IMR-90 (cell line): Measurements from ENCODE around the gene ZNF19. TPM values are rescaled to one million over a fixed set of nuclear protein-coding genes. Genes with fewer than 3 reads are reported as not detected.

Experiments
- ATAC-seq: fragments of 200-7000 bp; cut with Tn5 transposase; 2 replicates; pipeline ENCODE4 v1.9.1; 2020; ENCODE audit warnings: low read depth, mild to moderate bottlenecking, moderate library complexity
- BruUV-seq: library from RNA; stranded (reverse); fragments of 400-500 nt; replicated peaks from 2 replicates; lab custom pipeline; 2021; lab: Mats Ljungman, UMichigan
- CTCF ChIA-PET: fragments of 300-600 bp; formaldehyde crosslinking; extraction: SDS; loops from one replicate; lab custom pipeline; 2021; ENCODE audit warnings: antibody characterized with exemption; lab: Yijun Ruan, JAX
- POLR2A ChIA-PET: fragments of 300-600 bp; sonication (Branson Sonifier 250); formaldehyde crosslinking; loops from one replicate; lab custom pipeline; 2022; ENCODE audit warnings: antibody characterized with exemption; ENCODE audit not compliant: unreplicated experiment; lab: Charles Lee
- DNase-seq: peaks from one replicate; pipeline ENCODE4 v3.0.0; 2013
- H2AFZ ChIP-seq: replicated peaks from 2 replicates; pipeline ENCODE3; 2013; ENCODE audit warnings: low read length, mild to moderate bottlenecking; ENCODE audit not compliant: poor library complexity
- H2AK5ac ChIP-seq: 2 replicates; pipeline ENCODE4 v1.6.1; 2013; ENCODE audit warnings: low read depth, low read length, inconsistent platforms
- H2AK9ac ChIP-seq: replicated peaks from 2 replicates; pipeline ENCODE3; 2013; ENCODE audit warnings: mild to moderate bottlenecking, low read depth, low read length, moderate library complexity; ENCODE audit not compliant: poor library complexity
- H2BK120ac ChIP-seq: 2 replicates; pipeline ENCODE4 v1.6.1; 2013; ENCODE audit warnings: low read depth, low read length, inconsistent platforms
- H2BK15ac ChIP-seq: 3 replicates; pipeline ENCODE4 v1.6.1; 2013; ENCODE audit warnings: low read depth, low read length, inconsistent platforms
- H2BK20ac ChIP-seq: 2 replicates; pipeline ENCODE4 v1.6.1; 2013; ENCODE audit warnings: low read depth, mild to moderate bottlenecking, inconsistent platforms, low read length, moderate library complexity
- H2BK5ac ChIP-seq: 2 replicates; pipeline ENCODE4 v1.6.1; 2013; ENCODE audit warnings: mild to moderate bottlenecking, low read depth, low read length, inconsistent platforms; ENCODE audit not compliant: poor library complexity, severe bottlenecking
- H3K14ac ChIP-seq: replicated peaks from 2 replicates; pipeline ENCODE4 v1.6.1; 2013; ENCODE audit warnings: low read depth, low read length, inconsistent platforms
- H3K18ac ChIP-seq: 2 replicates; pipeline ENCODE4 v1.6.1; 2013; ENCODE audit warnings: low read depth, low read length, control low read depth
- H3K23ac ChIP-seq: 2 replicates; pipeline ENCODE4 v1.6.1; 2013; ENCODE audit warnings: low read depth, low read length, inconsistent platforms
- H3K27ac ChIP-seq: 2 replicates; pipeline ENCODE4 v1.5.1; 2013; ENCODE audit warnings: mild to moderate bottlenecking, control low read depth, low read length; ENCODE audit not compliant: insufficient read depth
- H3K27me3 ChIP-seq: 2 replicates; pipeline ENCODE4 v1.6.1; 2013; ENCODE audit warnings: low read length; ENCODE audit not compliant: control insufficient read depth, insufficient read depth
- H3K36me3 ChIP-seq: 2 replicates; pipeline ENCODE4 v1.6.1; 2013; ENCODE audit warnings: low read length, mixed read lengths; ENCODE audit not compliant: control insufficient read depth, insufficient read depth
- H3K4ac ChIP-seq: 2 replicates; pipeline ENCODE4 v1.6.1; 2013; ENCODE audit warnings: low read depth, low read length, inconsistent platforms
- H3K4me1 ChIP-seq: 2 replicates; pipeline ENCODE4 v1.6.1; 2013; ENCODE audit warnings: low read length, mixed read lengths; ENCODE audit not compliant: control insufficient read depth, insufficient read depth
- H3K4me2 ChIP-seq: 2 replicates; pipeline ENCODE4 v1.6.1; 2013; ENCODE audit warnings: low read depth, mild to moderate bottlenecking, control low read depth, low read length, moderate library complexity
- H3K4me3 ChIP-seq: 2 replicates; pipeline ENCODE4 v1.5.1; 2013; ENCODE audit warnings: low read depth, mild to moderate bottlenecking, control low read depth, low read length, moderate library complexity; ENCODE audit not compliant: insufficient read depth
- H3K56ac ChIP-seq: 2 replicates; pipeline ENCODE4 v1.6.1; 2013; ENCODE audit warnings: low read length, inconsistent platforms; ENCODE audit not compliant: insufficient read depth; ENCODE audit errors: extremely low read depth
- H3K79me1 ChIP-seq, 2 experiments: 2 replicates each; pipeline ENCODE4 v1.6.1; 2013; ENCODE audit warnings: low read length in 2 of 2, inconsistent platforms in 1 of 2, low read depth in 1 of 2
- H3K9ac ChIP-seq: 2 replicates; pipeline ENCODE4 v1.6.1; 2013; ENCODE audit warnings: low read depth, low read length, control low read depth
- H3K9me1 ChIP-seq: 2 replicates; pipeline ENCODE4 v1.6.1; 2013; ENCODE audit warnings: low read length, inconsistent platforms; ENCODE audit not compliant: insufficient read depth
- H3K9me3 ChIP-seq: 2 replicates; pipeline ENCODE4 v1.6.1; 2013; ENCODE audit warnings: low read length; ENCODE audit not compliant: control insufficient read depth, insufficient read depth
- H4K20me1 ChIP-seq: 2 replicates; pipeline ENCODE4 v1.6.1; 2013; ENCODE audit warnings: low read length, inconsistent platforms; ENCODE audit not compliant: insufficient read depth
- H4K5ac ChIP-seq: 2 replicates; pipeline ENCODE4 v1.6.1; 2013; ENCODE audit warnings: mild to moderate bottlenecking, low read depth, low read length, control low read depth
- H4K8ac ChIP-seq, 2 experiments: 2 replicates each; pipeline ENCODE4 v1.6.1; 2013; ENCODE audit warnings: low read depth in 2 of 2, low read length in 2 of 2, control low read depth in 1 of 2, inconsistent platforms in 1 of 2
- H4K91ac ChIP-seq: 2 replicates; pipeline ENCODE4 v1.6.1; 2013; ENCODE audit warnings: low read depth, low read length, inconsistent platforms; ENCODE audit not compliant: insufficient read depth
- BHLHE40 ChIP-seq: fragments of 150-350 bp; IDR thresholded peaks from 2 replicates; pipeline ENCODE4 v1.6.1; 2016; ENCODE audit warnings: mild to moderate bottlenecking, low read depth, low read length
- CEBPB ChIP-seq: IDR thresholded peaks from 2 replicates; pipeline ENCODE4 v1.6.1; 2012; ENCODE audit warnings: low read depth, low read length, improper control_type of control experiment
- CHD1 ChIP-seq: IDR thresholded peaks from 2 replicates; pipeline ENCODE4 v1.6.1; 2012; ENCODE audit warnings: low read depth, low read length, improper control_type of control experiment
- FOS ChIP-seq: fragments of 150-350 bp; IDR thresholded peaks from 2 replicates; pipeline ENCODE4 v1.6.1; 2016; ENCODE audit warnings: low read depth, low read length
- MAFK ChIP-seq: IDR thresholded peaks from 2 replicates; pipeline ENCODE4 v1.6.1; 2012; ENCODE audit warnings: low read depth, low read length, improper control_type of control experiment
- MAZ ChIP-seq: IDR thresholded peaks from 2 replicates; pipeline ENCODE4 v1.6.1; 2012; ENCODE audit warnings: low read depth, mild to moderate bottlenecking, low read length, improper control_type of control experiment, moderate library complexity, borderline replicate concordance
- MXI1 ChIP-seq: IDR thresholded peaks from 2 replicates; pipeline ENCODE4 v1.6.1; 2012; ENCODE audit warnings: low read depth, mild to moderate bottlenecking, low read length, moderate library complexity, borderline replicate concordance
- NFE2L2 ChIP-seq: fragments of 150-350 bp; IDR thresholded peaks from 2 replicates; pipeline ENCODE4 v1.6.1; 2016; ENCODE audit warnings: low read depth, mild to moderate bottlenecking, low read length
- POLR2A ChIP-seq: IDR thresholded peaks from 2 replicates; pipeline ENCODE4 v1.6.1; 2012; ENCODE audit warnings: mild to moderate bottlenecking, low read depth, low read length
- RAD21 ChIP-seq: IDR thresholded peaks from 2 replicates; pipeline ENCODE4 v1.6.1; 2012; ENCODE audit warnings: low read length, improper control_type of control experiment
- RCOR1 ChIP-seq: IDR thresholded peaks from 2 replicates; pipeline ENCODE4 v1.6.1; 2012; ENCODE audit warnings: mild to moderate bottlenecking, low read length, improper control_type of control experiment; ENCODE audit not compliant: insufficient replicate concordance
- SMC3 ChIP-seq: fragments of 150-350 bp; IDR thresholded peaks from 2 replicates; pipeline ENCODE4 v1.6.1; 2016; ENCODE audit warnings: low read depth, mild to moderate bottlenecking, antibody characterized with exemption, low read length, moderate library complexity
- WGBS, 2 experiments: methylation state at CpG; one replicate each; pipeline versions ENCODE4 v1.1.5 to v1.1.7; 2013; ENCODE audit warnings: missing lambda C conversion rate in 2 of 2; ENCODE audit not compliant: insufficient read length in 1 of 2; ENCODE audit errors: extremely low coverage in 2 of 2; 5-methylcytosine and 5-hydroxymethylcytosine counted together
- dilution Hi-C: fragments of 300-500 bp; cut with HindIII; formaldehyde crosslinking; loops from one replicate; pipeline ENCODE4 v1.14.3; 2018; ENCODE audit warnings: low sequenced_read_pairs; ENCODE audit not compliant: unreplicated experiment
- in situ Hi-C: fragments of 300-500 bp; cut with MboI; formaldehyde crosslinking; loops from 3 replicates; pipeline ENCODE4 v1.14.3; 2019; ENCODE audit warnings: low sequenced_read_pairs, inconsistent platforms, mixed read lengths
- intact Hi-C: fragments of 100-400 bp; cut with micrococcal nuclease; formaldehyde crosslinking; loops from 2 replicates; pipeline ENCODE4 v1.10.0; 2022
- polyA plus RNA-seq, 3 experiments: library from polyadenylated mRNA; depleted of rRNA; stranded (reverse); fragments of >200 nt; gene quantifications; 2 replicates each; pipeline ENCODE4 v1.2.3, GENCODE V29; 2012; ENCODE audit warnings: low replicate concordance in 1 of 3
- total RNA-seq: library from RNA; depleted of rRNA; stranded (reverse); fragments of >200 nt; gene quantifications from 2 replicates; pipeline ENCODE4 v1.2.3, GENCODE V29; 2012
- TF ChIP-seq, protein P1 (sequence below): conservative IDR thresholded peaks from 2 replicates; pipeline ENCODE4 v1.5.1; 2012; ENCODE audit warnings: mild to moderate bottlenecking, low read depth, low read length, improper control_type of control experiment
- TF ChIP-seq, protein P2 (sequence below): fragments of 150-350 bp; IDR thresholded peaks from 2 replicates; pipeline ENCODE4 v1.6.1; 2017; ENCODE audit warnings: mild to moderate bottlenecking, antibody characterized with exemption, low read length, low read depth
- TF ChIP-seq, protein P3 (sequence below): fragments of 150-350 bp; IDR thresholded peaks from 2 replicates; pipeline ENCODE4 v1.6.1; 2016; ENCODE audit warnings: low read depth, mild to moderate bottlenecking, low read length, moderate library complexity, borderline replicate concordance

ZNF19 gene
- total and polyA plus RNA-seq, 2 of the 4 experiments (the other 2 are of a cell fraction): 0.89 to 2.9 TPM

DNA sequence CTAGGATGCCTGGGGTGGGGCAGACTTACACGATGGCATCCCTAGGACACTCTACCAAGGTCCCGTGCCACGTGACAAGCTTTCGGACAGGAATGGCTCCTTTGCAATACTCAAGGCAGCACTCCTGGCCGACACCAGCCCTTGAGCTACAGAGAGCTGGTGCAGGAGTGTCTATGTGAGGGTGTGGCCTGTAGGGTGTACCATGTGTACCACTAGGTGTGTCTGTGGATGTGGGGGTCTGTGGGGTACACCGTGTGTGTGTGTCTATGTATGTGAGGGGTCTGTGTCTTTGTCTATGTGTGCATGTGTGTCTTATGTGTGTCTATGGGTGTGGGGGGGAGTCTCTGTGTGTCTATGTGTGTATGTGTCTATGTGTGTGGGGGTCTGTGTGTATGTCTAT lies 45.4 kb downstream of the ZNF19 start:
- no peak overlapping the region for H2BK120ac ChIP-seq
- WGBS, 2 experiments: no CpG with 5 or more reads among the region's 6 CpGs
- BruUV-seq: no TSS peak
- H3K23ac ChIP-seq: no peak overlapping the region
- H3K36me3 ChIP-seq: peaks cover 8% of the 10 kb centered on the region
- CTCF ChIA-PET: no interaction called here
- no peaks in the 10 kb centered on the region for H3K4me1 ChIP-seq
- H3K4me3 ChIP-seq: no peak overlapping the region
- DNase-seq: no peak
- TF ChIP-seq MAZ (no peak), RAD21 (no peak), MXI1 (no peak), CHD1 (no peak), NFE2L2 (no peak), CEBPB (no peak), BHLHE40 (no peak), RCOR1 (no peak), POLR2A (no peak), SMC3 (no peak), MAFK (no peak), FOS (no peak)
- TF ChIP-seq, protein P1, sequence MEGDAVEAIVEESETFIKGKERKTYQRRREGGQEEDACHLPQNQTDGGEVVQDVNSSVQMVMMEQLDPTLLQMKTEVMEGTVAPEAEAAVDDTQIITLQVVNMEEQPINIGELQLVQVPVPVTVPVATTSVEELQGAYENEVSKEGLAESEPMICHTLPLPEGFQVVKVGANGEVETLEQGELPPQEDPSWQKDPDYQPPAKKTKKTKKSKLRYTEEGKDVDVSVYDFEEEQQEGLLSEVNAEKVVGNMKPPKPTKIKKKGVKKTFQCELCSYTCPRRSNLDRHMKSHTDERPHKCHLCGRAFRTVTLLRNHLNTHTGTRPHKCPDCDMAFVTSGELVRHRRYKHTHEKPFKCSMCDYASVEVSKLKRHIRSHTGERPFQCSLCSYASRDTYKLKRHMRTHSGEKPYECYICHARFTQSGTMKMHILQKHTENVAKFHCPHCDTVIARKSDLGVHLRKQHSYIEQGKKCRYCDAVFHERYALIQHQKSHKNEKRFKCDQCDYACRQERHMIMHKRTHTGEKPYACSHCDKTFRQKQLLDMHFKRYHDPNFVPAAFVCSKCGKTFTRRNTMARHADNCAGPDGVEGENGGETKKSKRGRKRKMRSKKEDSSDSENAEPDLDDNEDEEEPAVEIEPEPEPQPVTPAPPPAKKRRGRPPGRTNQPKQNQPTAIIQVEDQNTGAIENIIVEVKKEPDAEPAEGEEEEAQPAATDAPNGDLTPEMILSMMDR: no peak
- TF ChIP-seq, protein P2, sequence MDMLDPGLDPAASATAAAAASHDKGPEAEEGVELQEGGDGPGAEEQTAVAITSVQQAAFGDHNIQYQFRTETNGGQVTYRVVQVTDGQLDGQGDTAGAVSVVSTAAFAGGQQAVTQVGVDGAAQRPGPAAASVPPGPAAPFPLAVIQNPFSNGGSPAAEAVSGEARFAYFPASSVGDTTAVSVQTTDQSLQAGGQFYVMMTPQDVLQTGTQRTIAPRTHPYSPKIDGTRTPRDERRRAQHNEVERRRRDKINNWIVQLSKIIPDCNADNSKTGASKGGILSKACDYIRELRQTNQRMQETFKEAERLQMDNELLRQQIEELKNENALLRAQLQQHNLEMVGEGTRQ: no peak
- TF ChIP-seq, protein P3, sequence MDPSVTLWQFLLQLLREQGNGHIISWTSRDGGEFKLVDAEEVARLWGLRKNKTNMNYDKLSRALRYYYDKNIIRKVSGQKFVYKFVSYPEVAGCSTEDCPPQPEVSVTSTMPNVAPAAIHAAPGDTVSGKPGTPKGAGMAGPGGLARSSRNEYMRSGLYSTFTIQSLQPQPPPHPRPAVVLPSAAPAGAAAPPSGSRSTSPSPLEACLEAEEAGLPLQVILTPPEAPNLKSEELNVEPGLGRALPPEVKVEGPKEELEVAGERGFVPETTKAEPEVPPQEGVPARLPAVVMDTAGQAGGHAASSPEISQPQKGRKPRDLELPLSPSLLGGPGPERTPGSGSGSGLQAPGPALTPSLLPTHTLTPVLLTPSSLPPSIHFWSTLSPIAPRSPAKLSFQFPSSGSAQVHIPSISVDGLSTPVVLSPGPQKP: no peak
- intact Hi-C loops: no loop called here
- H3K9me3 ChIP-seq: peaks cover 59% of the 10 kb centered on the region
- no peaks in the 10 kb centered on the region for H4K20me1 ChIP-seq
- no peak overlapping the region for H4K8ac ChIP-seq
- no peak overlapping the region for H4K5ac ChIP-seq
- POLR2A ChIA-PET: no interaction called here
- no peak for ATAC-seq
- no peak overlapping the region for H4K91ac ChIP-seq
- no peak overlapping the region for H2AFZ ChIP-seq
- dilution Hi-C loops: no loop called here
- in situ Hi-C loops: no loop called here
- no peak overlapping the region for H2AK5ac ChIP-seq
- H3K4me2 ChIP-seq: no peak overlapping the region
- H3K56ac ChIP-seq: no peak overlapping the region
- H3K4ac ChIP-seq: no peak overlapping the region
- no peak overlapping the region for H2BK20ac ChIP-seq
- peaks cover 0 to 8% of the 10 kb centered on the region in 2 experiments; a peak in 1 of 4 replicates for H3K79me1 ChIP-seq
- no peak overlapping the region for H3K18ac ChIP-seq
- no peak overlapping the region for H2BK15ac ChIP-seq
- no peak overlapping the region for H2BK5ac ChIP-seq
- no peak overlapping the region for H3K14ac ChIP-seq
- H3K27ac ChIP-seq: no peak overlapping the region
- no peak overlapping the region for H2AK9ac ChIP-seq
- no peaks in the 10 kb centered on the region; the same call in 1 of the 2 replicates for H3K27me3 ChIP-seq
- no peak overlapping the region for H3K9ac ChIP-seq
- H3K9me1 ChIP-seq: no peaks in the 10 kb centered on the region
